IPS-NIHi7 (cell line): ENCODE data around the gene PTGES2.

ENCODE experiments used
- DNase-seq: peaks from one replicate; pipeline ENCODE4 v3.0.0; 2012; ENCODE audit warnings: mixed read lengths; ENCODE audit errors: extremely low spot score

Gene PTGES2

GRCh38 chr9:128127568-128127989 lies at the start of gene PTGES2:
Gene PTGES2 (minus strand): TSS chr9:128127729. CDS start chr9:128127717, 12 bp downstream.
- peak; percentile 64 for DNase-seq

GRCh38 chr9:128175726-128176125 lies 48.2 kb upstream of the PTGES2 start:
- no peak for DNase-seq

- no peak for DNase-seq
Measured at GRCh38 chr9:128175102-128175563, 47.6 kb upstream of the PTGES2 start.

- no peak for DNase-seq
Measured at GRCh38 chr9:128174062-128174461, 46.5 kb upstream of the PTGES2 start.

GRCh38 chr9:128169925-128170324 lies 42.4 kb upstream of the PTGES2 start:
- no peak for DNase-seq

GRCh38 chr9:128169492-128169891 lies 42.0 kb upstream of the PTGES2 start:
- DNase-seq, result no peak

- DNase-seq, result no peak
Measured at GRCh38 chr9:128168731-128169308, 41.3 kb upstream of the PTGES2 start.

- DNase-seq, result no peak
Measured at GRCh38 chr9:128167209-128167608, 39.7 kb upstream of the PTGES2 start.

GRCh38 chr9:128166169-128166568 lies 38.6 kb upstream of the PTGES2 start:
- no peak for DNase-seq

- no peak for DNase-seq
Measured at GRCh38 chr9:128164307-128164885, 36.9 kb upstream of the PTGES2 start.

- DNase-seq, result no peak
Measured at GRCh38 chr9:128163523-128164306, 36.2 kb upstream of the PTGES2 start.

- DNase-seq, result no peak
Measured at GRCh38 chr9:128163027-128163515, 35.5 kb upstream of the PTGES2 start.

- no peak for DNase-seq
Measured at GRCh38 chr9:128162215-128163026, 34.9 kb upstream of the PTGES2 start.

GRCh38 chr9:128161215-128161902 lies 33.8 kb upstream of the PTGES2 start:
- DNase-seq, result no peak

GRCh38 chr9:128160603-128160987 lies 33.1 kb upstream of the PTGES2 start:
- DNase-seq, result peak; percentile 67

GRCh38 chr9:128159784-128160602 lies 32.5 kb upstream of the PTGES2 start, which contains the start of gene BBLN:
Gene BBLN (plus strand): TSS chr9:128160265. CDS start chr9:128160408, 143 bp downstream.
- peak; percentile 100 for DNase-seq

GRCh38 chr9:128159522-128159783 lies 31.9 kb upstream of the PTGES2 start:
- DNase-seq, result no peak

GRCh38 chr9:128155736-128156500 lies 28.4 kb upstream of the PTGES2 start:
- no peak for DNase-seq

- no peak for DNase-seq
Measured at GRCh38 chr9:128153947-128154695, 26.6 kb upstream of the PTGES2 start.
